Stromal cell of bone marrow (primary cell): ENCODE measurements around the gene ZNF391.
"Not testable (repeated sequence)": the region's sequence is repeated elsewhere in the genome, so short reads cannot be mapped to it uniquely, and the experiment has no call there.

Experiments
- DNase-seq: peaks from one replicate; pipeline ENCODE4 v3.0.0-alpha.2; 2012; ENCODE audit warnings: low read depth

The ZNF391 gene

DNA sequence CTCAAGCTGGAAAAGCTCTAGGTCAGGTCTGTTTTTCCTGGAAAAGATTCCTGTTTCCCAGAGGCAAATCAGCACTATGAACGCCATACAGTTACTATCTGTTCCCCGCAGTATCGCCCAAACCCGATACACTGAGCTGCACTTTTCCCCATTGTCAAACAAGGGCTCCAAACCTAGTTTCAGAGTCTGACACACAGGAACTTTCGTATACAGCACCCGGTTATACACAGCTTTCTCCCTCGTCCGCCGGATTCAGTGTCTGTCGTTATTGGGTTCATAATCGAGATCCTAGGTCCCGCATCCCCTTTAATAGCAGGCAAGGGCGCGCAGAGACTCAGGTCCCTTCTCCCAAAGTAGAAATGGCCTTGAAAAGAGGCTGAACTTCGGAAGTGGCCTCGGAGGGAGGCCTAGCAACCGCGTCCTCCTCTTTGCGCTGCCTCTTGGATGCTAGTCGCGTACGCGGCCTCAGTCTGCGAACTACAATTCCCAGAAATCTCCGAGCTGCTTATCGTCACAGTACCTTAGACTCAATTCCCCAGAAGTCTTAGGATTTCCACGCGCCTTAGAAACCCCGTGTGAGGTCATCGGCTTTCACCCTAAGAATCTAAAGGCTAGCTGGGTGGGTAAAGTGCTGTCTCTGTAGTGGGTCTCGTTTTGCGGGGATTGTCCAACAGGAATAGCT is 34.2 kb downstream of the ZNF391 start:
- DNase-seq: peak; percentile 24

DNA sequence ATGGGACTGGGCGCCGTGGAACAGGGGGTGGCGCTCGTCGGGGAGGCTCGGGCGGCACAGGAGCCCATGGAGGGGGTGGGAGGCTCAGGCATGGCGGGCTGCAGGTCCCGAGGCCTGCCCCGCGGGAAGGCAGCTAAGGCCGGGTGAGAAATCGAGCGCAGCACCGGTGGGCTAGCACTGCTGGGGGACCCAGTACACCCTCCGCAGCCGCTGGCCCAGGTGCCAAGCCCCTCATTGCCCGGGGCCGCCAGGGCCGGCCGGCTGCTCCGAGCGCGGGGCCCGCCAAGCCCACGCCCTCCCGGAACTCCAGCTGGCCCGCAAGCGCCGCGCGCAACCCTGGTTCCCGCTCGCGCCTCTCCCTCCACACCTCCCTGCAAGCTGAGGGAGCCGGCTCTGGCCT is 36.3 kb downstream of the ZNF391 start:
- not testable (repeated sequence) for DNase-seq

DNA sequence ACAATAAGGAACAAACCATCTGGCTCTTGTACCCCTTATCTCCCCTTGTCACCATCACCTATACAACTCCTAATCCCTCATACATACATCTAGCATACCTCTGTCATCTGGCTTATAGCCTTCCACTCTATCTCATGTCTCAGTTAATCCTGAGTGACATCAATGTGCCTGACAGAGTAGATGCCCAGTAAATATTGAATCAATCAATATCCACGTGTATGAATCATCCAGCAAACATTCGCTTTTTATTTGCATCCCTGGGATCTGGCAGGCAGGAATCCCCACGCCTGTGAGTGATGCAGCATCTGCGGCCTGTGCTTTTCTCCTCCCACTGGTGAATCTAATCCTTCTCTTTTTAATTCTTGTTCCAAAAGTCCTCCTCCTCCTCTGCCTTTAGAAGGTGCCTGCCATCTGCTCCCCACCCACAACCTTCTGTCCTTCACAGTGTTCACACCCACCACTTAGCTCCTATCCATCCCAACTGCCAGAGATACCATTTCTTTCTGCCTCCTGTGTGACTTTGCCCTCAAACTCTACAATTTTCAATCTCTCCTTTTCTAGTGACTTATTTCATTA is 37.6 kb downstream of the ZNF391 start:
- DNase-seq: no peak

DNA sequence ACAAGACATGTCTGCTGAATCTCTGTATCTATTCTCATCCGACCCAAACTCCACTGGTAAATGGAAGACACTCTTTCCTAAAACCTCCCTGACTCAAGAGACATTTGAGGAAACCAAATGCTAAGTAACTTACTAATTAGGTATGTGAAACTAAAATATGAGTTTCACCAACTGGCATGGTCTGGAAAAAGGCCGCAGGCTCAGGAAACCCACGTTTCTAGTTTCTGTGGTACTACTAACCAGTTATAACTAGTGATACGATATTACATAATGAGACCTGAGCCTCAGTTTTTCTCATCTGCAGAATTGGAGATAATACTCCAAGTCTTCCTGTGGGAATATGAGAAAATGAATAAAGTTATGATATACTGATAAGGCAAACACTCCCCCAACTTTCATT is 39.9 kb downstream of the ZNF391 start:
- DNase-seq: no peak

DNA sequence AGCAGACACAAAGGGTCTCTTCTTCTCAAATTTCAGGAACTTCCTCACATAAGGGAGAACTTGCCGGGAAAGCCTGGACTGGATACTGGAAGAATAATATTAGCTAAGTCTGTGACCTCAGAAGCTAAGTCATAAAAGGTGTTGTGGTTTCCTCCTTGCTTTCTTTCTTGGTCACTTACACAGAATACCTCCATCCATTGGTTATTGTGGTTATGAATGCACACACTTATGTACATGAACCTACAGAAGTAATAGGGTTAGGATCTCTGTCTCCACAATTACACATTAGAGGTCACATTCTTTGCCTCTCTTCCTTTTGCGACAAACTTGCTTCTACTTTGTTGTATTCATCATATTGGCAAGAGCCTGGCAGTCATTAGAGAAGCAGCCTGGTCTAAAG is 40.4 kb downstream of the ZNF391 start:
- no peak for DNase-seq

DNA sequence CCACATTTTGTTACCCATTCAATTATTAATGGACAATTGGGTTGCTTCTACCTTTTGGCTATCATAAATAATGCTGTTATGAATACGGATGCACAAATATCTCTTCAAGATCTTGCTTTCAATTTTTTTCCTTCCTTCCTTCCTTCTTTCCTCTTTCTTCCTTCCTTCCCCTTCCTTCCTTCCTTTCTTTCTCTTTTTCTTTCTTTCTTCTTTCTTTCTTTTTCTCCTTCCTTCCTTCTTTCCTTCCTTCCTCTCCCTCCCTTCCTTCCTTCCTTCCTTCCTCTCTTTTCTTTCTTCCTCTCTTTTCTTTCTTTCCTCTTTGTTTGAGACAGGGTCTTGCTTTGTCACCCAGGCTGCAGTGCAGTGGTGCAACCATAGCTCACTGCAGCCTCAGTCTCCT is 45.2 kb downstream of the ZNF391 start:
- no peak for DNase-seq

DNA sequence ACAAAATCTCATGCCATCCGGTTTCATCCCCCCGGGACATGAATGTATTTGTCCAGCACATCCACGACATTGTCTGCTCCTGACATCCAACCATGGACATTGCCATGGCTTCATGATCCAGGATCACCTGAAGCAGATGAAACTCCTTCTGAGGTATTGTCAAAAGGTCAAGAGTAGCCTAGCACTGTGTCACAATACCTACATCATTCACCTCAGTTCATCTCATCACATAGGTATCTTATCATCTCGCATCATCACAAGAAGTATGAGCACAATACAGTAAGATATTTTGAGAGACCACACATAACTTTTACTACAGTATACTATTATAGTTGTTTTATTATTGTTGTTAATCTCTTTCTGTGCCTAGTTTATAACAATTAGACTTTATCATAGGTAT is 50.8 kb downstream of the ZNF391 start:
- no peak for DNase-seq

DNA sequence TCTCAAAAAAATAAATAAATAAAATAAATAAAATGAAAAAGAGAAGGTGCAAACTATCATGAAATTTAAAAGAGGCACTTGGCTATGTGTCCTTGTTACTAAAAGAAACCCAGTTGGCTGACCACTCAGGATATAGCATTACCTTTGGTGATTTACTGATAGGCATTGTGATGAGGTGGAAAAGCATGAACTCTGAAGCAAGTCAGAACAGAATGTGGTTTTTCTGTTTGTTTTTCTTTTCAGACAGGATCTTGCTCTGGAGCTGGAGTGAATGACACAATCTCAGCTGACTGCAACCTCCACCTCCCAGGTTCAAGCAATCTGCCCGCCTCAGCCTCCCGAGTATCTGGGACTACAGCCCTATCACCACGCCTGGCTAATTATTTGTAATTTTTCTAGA is 52.4 kb downstream of the ZNF391 start:
- no peak for DNase-seq

DNA sequence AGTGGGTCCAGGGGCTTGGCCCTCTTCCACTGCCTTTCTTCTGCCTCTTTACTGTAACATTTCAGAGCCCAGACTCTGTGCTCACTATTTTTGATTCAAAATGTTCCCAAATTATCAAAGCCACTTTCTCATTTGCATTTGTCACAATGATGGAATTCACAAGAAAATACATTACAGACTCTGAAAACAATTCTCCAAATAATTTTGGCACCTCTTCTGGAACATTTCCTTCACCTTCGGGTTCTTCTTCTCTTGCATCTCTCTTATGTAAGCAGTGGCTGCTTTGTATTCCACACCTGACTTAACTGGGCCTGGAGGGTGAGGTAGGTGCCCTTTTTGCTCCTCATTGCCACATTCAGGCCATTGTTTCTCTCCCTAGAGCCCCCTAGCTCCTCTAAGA is 54.4 kb downstream of the ZNF391 start:
- DNase-seq: no peak

DNA sequence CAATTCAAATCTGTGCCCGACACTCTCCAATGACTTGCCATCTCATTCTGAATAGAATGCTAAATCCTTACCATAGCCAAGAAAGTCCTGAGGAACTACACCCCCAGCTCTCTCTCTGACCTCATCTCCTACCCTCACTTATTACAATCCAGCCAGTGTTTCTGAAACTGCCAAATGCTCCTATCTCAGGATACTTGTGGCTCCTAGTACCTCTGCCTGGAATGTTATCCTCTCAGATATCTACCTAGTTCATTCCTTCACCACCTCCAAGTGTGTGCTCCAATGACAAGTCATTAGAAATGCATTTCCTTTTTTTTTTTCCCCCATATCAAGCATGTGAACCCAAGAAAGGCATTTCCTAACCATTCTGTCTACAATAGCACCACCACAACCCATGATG is 59.9 kb downstream of the ZNF391 start:
- DNase-seq: no peak

DNA sequence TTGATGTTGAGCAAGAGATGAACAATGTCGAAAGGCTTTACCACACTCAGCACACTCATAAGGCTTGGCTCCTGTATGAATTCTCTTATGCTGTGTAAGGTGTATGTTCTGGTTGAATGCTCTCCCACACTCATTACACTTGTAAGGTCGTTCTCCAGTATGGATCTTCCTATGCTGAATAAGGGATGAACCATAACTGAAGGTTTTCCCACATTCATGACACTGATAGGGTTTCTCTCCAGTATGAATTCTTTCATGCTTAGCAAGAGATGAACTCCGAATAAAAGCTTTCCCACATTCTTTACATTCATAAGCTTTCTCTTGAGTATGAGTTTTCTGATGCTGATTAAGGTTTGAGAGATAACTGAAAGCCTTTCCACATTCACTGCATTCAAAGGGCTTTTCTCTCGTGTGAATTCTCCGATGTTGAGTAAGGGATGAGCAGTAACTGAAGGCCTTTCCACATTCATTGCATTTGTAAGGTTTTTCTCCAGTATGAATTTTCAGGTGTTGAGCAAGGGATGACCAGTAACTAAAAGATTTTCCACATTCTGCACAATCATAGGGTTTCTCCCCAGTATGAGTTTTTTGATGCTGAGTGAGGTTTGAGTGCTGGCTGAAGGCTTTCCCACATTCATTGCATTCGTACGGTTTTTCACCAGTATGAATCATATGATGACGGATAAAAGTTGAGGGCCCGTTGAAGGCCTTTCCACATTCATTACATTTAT is 63.3 kb downstream of the ZNF391 start:
- DNase-seq: no peak

DNA sequence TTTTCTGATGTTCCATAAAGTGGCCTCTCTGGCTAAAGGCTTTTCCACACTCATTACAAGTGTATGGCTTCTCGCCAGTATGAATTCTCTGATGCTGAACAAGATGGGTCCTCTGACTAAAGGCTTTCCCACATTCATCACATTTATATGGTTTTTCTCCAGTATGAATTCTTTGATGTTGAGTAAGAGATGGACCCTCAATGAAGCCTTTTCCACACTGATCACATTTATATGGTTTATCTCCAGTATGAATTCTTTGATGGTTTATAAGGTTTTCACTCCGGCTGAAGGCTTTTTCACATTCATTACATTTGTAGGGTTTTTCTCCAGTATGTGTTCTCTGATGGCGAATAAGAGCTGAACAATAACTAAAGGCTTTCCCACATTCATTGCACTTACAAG is 63.9 kb downstream of the ZNF391 start:
- DNase-seq: peak; percentile 1
